HEK293 (cell line): Measurements from ENCODE around the gene TEKTIP1.

ENCODE experiments used
- BCL6B ChIP-seq: fragments of 450-650 bp; formaldehyde crosslinking; IDR thresholded peaks from 2 replicates; pipeline ENCODE4 v1.5.1; 2017; ENCODE audit warnings: missing biosample characterization, missing genetic modification characterization
- CTCF ChIP-seq: fragments of 450-650 bp; formaldehyde crosslinking; IDR thresholded peaks from 2 replicates; pipeline ENCODE4 v1.5.1; 2016; ENCODE audit warnings: missing biosample characterization, missing genetic modification characterization
- FEZF1 ChIP-seq: fragments of 450-650 bp; formaldehyde crosslinking; IDR thresholded peaks from 2 replicates; pipeline ENCODE4 v1.5.1; 2016; ENCODE audit warnings: missing biosample characterization, missing genetic modification characterization
- GLI2 ChIP-seq: fragments of 450-650 bp; formaldehyde crosslinking; IDR thresholded peaks from 2 replicates; pipeline ENCODE4; 2017; ENCODE audit warnings: missing biosample characterization, missing genetic modification characterization, low read depth, borderline replicate concordance
- GLIS2 ChIP-seq: fragments of 450-650 bp; formaldehyde crosslinking; IDR thresholded peaks from 2 replicates; pipeline ENCODE4 v1.5.1; 2016; ENCODE audit warnings: missing biosample characterization, missing genetic modification characterization
- MZF1 ChIP-seq: fragments of 450-650 bp; formaldehyde crosslinking; IDR thresholded peaks from 2 replicates; pipeline ENCODE4 v1.5.1; 2017; ENCODE audit warnings: missing biosample characterization, missing genetic modification characterization, borderline replicate concordance
- OSR2 ChIP-seq: fragments of 450-650 bp; formaldehyde crosslinking; IDR thresholded peaks from 2 replicates; pipeline ENCODE4 v1.5.1; 2016; ENCODE audit warnings: missing biosample characterization, missing genetic modification characterization
- OVOL3 ChIP-seq: fragments of 450-650 bp; formaldehyde crosslinking; IDR thresholded peaks from 2 replicates; pipeline ENCODE4 v1.5.1; 2016; ENCODE audit warnings: missing biosample characterization, missing genetic modification characterization
- PATZ1 ChIP-seq: fragments of 450-650 bp; formaldehyde crosslinking; IDR thresholded peaks from 2 replicates; pipeline ENCODE4 v1.5.1; 2016; ENCODE audit warnings: missing biosample characterization, missing genetic modification characterization
- RBAK ChIP-seq: fragments of 450-650 bp; formaldehyde crosslinking; IDR thresholded peaks from 2 replicates; pipeline ENCODE4 v1.5.1; 2016; ENCODE audit warnings: missing biosample characterization, missing genetic modification characterization
- REPIN1 ChIP-seq: fragments of 450-650 bp; formaldehyde crosslinking; IDR thresholded peaks from 2 replicates; pipeline ENCODE4 v1.5.1; 2017; ENCODE audit warnings: missing biosample characterization, missing genetic modification characterization, low read depth
- SALL2 ChIP-seq: fragments of 450-650 bp; formaldehyde crosslinking; IDR thresholded peaks from 2 replicates; pipeline ENCODE4 v1.5.0; 2017; ENCODE audit warnings: missing biosample characterization, mild to moderate bottlenecking, missing genetic modification characterization, borderline replicate concordance
- SP2 ChIP-seq: fragments of 450-650 bp; formaldehyde crosslinking; IDR thresholded peaks from 2 replicates; pipeline ENCODE4 v1.5.1; 2016; ENCODE audit warnings: missing biosample characterization, missing genetic modification characterization
- YY1 ChIP-seq: fragments of 450-650 bp; formaldehyde crosslinking; IDR thresholded peaks from 2 replicates; pipeline ENCODE4 v1.5.1; 2018; ENCODE audit warnings: missing biosample characterization, missing genetic modification characterization
- ZBTB17 ChIP-seq: fragments of 450-650 bp; formaldehyde crosslinking; IDR thresholded peaks from 2 replicates; pipeline ENCODE4 v1.5.1; 2016; ENCODE audit warnings: missing biosample characterization, missing genetic modification characterization
- ZBTB20 ChIP-seq: fragments of 450-650 bp; formaldehyde crosslinking; IDR thresholded peaks from 2 replicates; pipeline ENCODE4 v1.5.1; 2016; ENCODE audit warnings: missing biosample characterization, missing genetic modification characterization
- ZFP37 ChIP-seq: fragments of 450-650 bp; formaldehyde crosslinking; IDR thresholded peaks from 2 replicates; pipeline ENCODE4 v1.5.1; 2016; ENCODE audit warnings: missing biosample characterization, missing genetic modification characterization
- ZNF10 ChIP-seq: fragments of 450-650 bp; formaldehyde crosslinking; IDR thresholded peaks from 2 replicates; pipeline ENCODE4 v1.5.1; 2017; ENCODE audit warnings: missing biosample characterization, missing genetic modification characterization
- ZNF132 ChIP-seq: fragments of 450-650 bp; formaldehyde crosslinking; IDR thresholded peaks from 2 replicates; pipeline ENCODE4 v1.5.1; 2017; ENCODE audit warnings: missing biosample characterization, missing genetic modification characterization, borderline replicate concordance
- ZNF146 ChIP-seq: fragments of 450-650 bp; formaldehyde crosslinking; IDR thresholded peaks from 2 replicates; pipeline ENCODE4 v1.5.1; 2016; ENCODE audit warnings: missing biosample characterization, missing genetic modification characterization
- ZNF214 ChIP-seq: fragments of 450-650 bp; formaldehyde crosslinking; IDR thresholded peaks from 2 replicates; pipeline ENCODE4 v1.5.1; 2017; ENCODE audit warnings: missing biosample characterization, mild to moderate bottlenecking, missing genetic modification characterization, borderline replicate concordance
- ZNF248 ChIP-seq: fragments of 450-650 bp; formaldehyde crosslinking; IDR thresholded peaks from 2 replicates; pipeline ENCODE4 v1.5.1; 2017; ENCODE audit warnings: missing biosample characterization, missing genetic modification characterization
- ZNF266 ChIP-seq: fragments of 450-650 bp; formaldehyde crosslinking; IDR thresholded peaks from 2 replicates; pipeline ENCODE4 v1.5.1; 2016; ENCODE audit warnings: missing biosample characterization, missing genetic modification characterization, low read depth
- ZNF292 ChIP-seq: fragments of 450-650 bp; formaldehyde crosslinking; IDR thresholded peaks from 2 replicates; pipeline ENCODE4 v1.5.1; 2016; ENCODE audit warnings: low read depth, missing biosample characterization, missing genetic modification characterization, borderline replicate concordance
- ZNF302 ChIP-seq: fragments of 450-650 bp; formaldehyde crosslinking; IDR thresholded peaks from 2 replicates; pipeline ENCODE4 v1.5.1; 2016; ENCODE audit warnings: missing biosample characterization, missing genetic modification characterization, low read depth
- ZNF350 ChIP-seq: fragments of 450-650 bp; formaldehyde crosslinking; IDR thresholded peaks from 2 replicates; pipeline ENCODE4 v1.5.0; 2017; ENCODE audit warnings: missing biosample characterization, mild to moderate bottlenecking, missing genetic modification characterization
- ZNF37A ChIP-seq: fragments of 450-650 bp; IDR thresholded peaks from 2 replicates; pipeline ENCODE4 v1.5.1; 2018; ENCODE audit warnings: missing biosample characterization, missing genetic modification characterization
- ZNF394 ChIP-seq: fragments of 450-650 bp; formaldehyde crosslinking; IDR thresholded peaks from 2 replicates; pipeline ENCODE4 v1.5.1; 2016; ENCODE audit warnings: missing biosample characterization, missing genetic modification characterization, mild to moderate bottlenecking, moderate library complexity, borderline replicate concordance
- ZNF548 ChIP-seq: fragments of 450-650 bp; formaldehyde crosslinking; IDR thresholded peaks from 2 replicates; pipeline ENCODE4 v1.5.1; 2016; ENCODE audit warnings: missing biosample characterization, missing genetic modification characterization
- ZNF549 ChIP-seq: fragments of 450-650 bp; IDR thresholded peaks from 2 replicates; pipeline ENCODE4 v1.5.1; 2018; ENCODE audit warnings: missing biosample characterization, missing genetic modification characterization, mild to moderate bottlenecking, inconsistent platforms, moderate library complexity
- ZNF654 ChIP-seq: fragments of 450-650 bp; formaldehyde crosslinking; IDR thresholded peaks from 2 replicates; pipeline ENCODE4 v1.5.1; 2016; ENCODE audit warnings: low read depth, missing biosample characterization, missing genetic modification characterization
- ZNF658 ChIP-seq: fragments of 450-650 bp; formaldehyde crosslinking; IDR thresholded peaks from 2 replicates; pipeline ENCODE4; 2016; ENCODE audit warnings: missing biosample characterization, missing genetic modification characterization
- ZNF660 ChIP-seq: fragments of 450-650 bp; IDR thresholded peaks from 2 replicates; pipeline ENCODE4 v1.5.1; 2018; ENCODE audit warnings: missing biosample characterization, mild to moderate bottlenecking, missing genetic modification characterization
- ZNF677 ChIP-seq: fragments of 450-650 bp; IDR thresholded peaks from 2 replicates; pipeline ENCODE4 v1.5.0; 2018; ENCODE audit warnings: missing biosample characterization, mild to moderate bottlenecking, missing genetic modification characterization, moderate library complexity
- ZNF776 ChIP-seq: fragments of 450-650 bp; formaldehyde crosslinking; IDR thresholded peaks from 2 replicates; pipeline ENCODE4 v1.5.0; 2017; ENCODE audit warnings: missing biosample characterization, missing genetic modification characterization, borderline replicate concordance
- ZNF837 ChIP-seq: fragments of 450-650 bp; formaldehyde crosslinking; IDR thresholded peaks from 2 replicates; pipeline ENCODE4 v1.5.1; 2016; ENCODE audit warnings: missing biosample characterization, missing genetic modification characterization
- TF ChIP-seq, protein P1 (sequence below): fragments of 450-650 bp; formaldehyde crosslinking; IDR thresholded peaks from 2 replicates; pipeline ENCODE4 v1.5.1; 2016; ENCODE audit warnings: missing biosample characterization, missing genetic modification characterization

TEKTIP1 gene

DNA sequence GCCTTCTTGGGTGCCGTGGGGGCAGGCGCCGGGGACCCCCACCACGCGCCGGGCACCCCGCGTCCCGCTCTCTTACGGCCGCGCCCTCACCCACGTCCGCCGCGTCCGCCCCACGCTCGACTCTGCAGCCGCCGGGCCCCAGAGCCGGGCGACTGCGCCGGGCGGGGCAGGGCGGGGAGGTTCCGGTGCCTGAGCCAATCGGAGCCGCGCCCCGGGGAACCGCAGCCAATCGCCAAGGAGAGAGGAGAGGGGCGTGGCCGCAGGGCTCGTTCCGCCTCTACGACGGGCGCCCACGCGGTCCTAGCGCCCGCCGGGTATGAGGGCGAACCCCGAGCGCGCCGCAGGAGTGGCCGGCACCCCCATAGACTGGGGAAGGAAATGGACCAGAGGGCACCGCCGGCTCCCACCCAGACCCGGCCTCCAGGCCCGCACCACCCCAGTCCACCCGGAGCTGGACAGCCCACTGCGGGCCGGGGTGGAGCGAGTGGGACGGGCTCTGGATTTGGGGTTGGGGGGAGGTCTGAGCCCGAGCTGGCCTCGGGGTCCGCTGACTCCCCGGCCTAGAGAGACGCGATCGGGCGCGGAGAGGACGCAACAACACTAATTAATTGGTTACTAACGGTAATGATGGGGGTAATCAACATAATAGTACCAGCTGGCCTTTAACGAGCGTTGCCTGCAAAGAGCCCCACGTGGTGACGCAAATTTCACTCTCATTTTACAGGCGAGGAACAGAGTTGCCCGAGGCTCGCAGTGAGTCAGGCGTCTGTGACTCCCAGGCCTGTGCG is 18.7 kb downstream of the TEKTIP1 start, which contains the start of gene MFSD12 (continued):
- TF ChIP-seq ZBTB20 (tag by site-specific recombination): peak; percentile 35; the same call in 1 of the 2 replicates
- TF ChIP-seq ZNF302: no peak
- TF ChIP-seq ZNF266 (tag by site-specific recombination): no peak
- no peak for TF ChIP-seq BCL6B
- TF ChIP-seq PATZ1 (tag by site-specific recombination): peak; percentile 86
- TF ChIP-seq CTCF (tag by site-specific recombination): no peak
- TF ChIP-seq ZNF776 (tag by site-specific recombination): no peak
- TF ChIP-seq ZNF248 (tag by site-specific recombination): no peak
- peak; percentile 70; the same call in 1 of the 2 replicates for TF ChIP-seq REPIN1 (tag by site-specific recombination)
- no peak for TF ChIP-seq RBAK (tag by site-specific recombination)
- no peak for TF ChIP-seq OSR2 (tag by site-specific recombination)
- no peak for TF ChIP-seq ZNF654 (tag by site-specific recombination)
- TF ChIP-seq ZNF132 (tag by site-specific recombination): no peak
- no peak for TF ChIP-seq ZNF214 (tag by site-specific recombination)
- no peak for TF ChIP-seq ZNF548 (tag by site-specific recombination)
- TF ChIP-seq ZNF350 (tag by site-specific recombination): no peak
- TF ChIP-seq MZF1: no peak
- no peak for TF ChIP-seq ZNF549 (tag by site-specific recombination)
- no peak for TF ChIP-seq OVOL3
- TF ChIP-seq, protein P1, sequence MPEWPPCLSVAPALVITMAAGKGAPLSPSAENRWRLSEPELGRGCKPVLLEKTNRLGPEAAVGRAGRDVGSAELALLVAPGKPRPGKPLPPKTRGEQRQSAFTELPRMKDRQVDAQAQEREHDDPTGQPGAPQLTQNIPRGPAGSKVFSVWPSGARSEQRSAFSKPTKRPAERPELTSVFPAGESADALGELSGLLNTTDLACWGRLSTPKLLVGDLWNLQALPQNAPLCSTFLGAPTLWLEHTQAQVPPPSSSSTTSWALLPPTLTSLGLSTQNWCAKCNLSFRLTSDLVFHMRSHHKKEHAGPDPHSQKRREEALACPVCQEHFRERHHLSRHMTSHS (tag by site-specific recombination): no peak
- TF ChIP-seq ZNF677 (tag by site-specific recombination): no peak
- no peak for TF ChIP-seq ZNF394 (tag by site-specific recombination)
- TF ChIP-seq FEZF1 (tag by site-specific recombination): peak; percentile 61
- peak; percentile 80 for TF ChIP-seq GLIS2 (tag by site-specific recombination)
- TF ChIP-seq ZNF837 (tag by site-specific recombination): no peak
- TF ChIP-seq ZNF658: no peak
- peak; percentile 74 for TF ChIP-seq ZFP37 (tag by site-specific recombination)
- peak; percentile 91 for TF ChIP-seq ZBTB17 (tag by site-specific recombination)
- no peak for TF ChIP-seq ZNF37A
- TF ChIP-seq YY1: no peak
- peak; percentile 14; the same call in 1 of the 2 replicates for TF ChIP-seq ZNF660 (tag by site-specific recombination)
- TF ChIP-seq ZNF292: no peak
- no peak for TF ChIP-seq GLI2 (tag by site-specific recombination)
- TF ChIP-seq SP2 (tag by site-specific recombination): peak; percentile 95
- no peak for TF ChIP-seq ZNF10 (tag by site-specific recombination)
- TF ChIP-seq ZNF146 (tag by site-specific recombination): no peak
- TF ChIP-seq SALL2 (tag by site-specific recombination): no peak
